Measurements from ENCODE around the gene SRPK2. TPM values are rescaled to one million over a fixed set of nuclear protein-coding genes. Genes with fewer than 3 reads are reported as not detected.
"Not testable (repeated sequence)": the region's sequence is repeated elsewhere in the genome, so short reads cannot be mapped to it uniquely, and the experiment has no call there.

The SRPK2 gene
- total and polyA plus RNA-seq, 2 of the 13 experiments (the other 11 are each of a cell fraction or from before 2014, with no cell fraction given), result 10.1 to 22.3 TPM

- ATAC-seq (no peak), FAIRE-seq (no peak), DNase-seq (ENCODE audit: low spot score) (no peak)
- TF ChIP-seq SIX1 (CRISPR knock-in tag; IDR thresholded peaks at IDR 0.05; ENCODE audit: borderline replicate concordance), result peak; percentile 57; the same call in 1 of the 2 replicates
- no peak for TF ChIP-seq ZNF615 (CRISPR knock-in tag; IDR thresholded peaks at IDR 0.05; ENCODE audit: borderline replicate concordance)
- no peaks in the 10 kb centered on the region for H3K9me3 ChIP-seq (ENCODE audit: low read length)
- in situ Hi-C loops (cut with HindIII; ENCODE audit: extremely low pct_ligation_motif_present, low pct_unique_long_range_greater_than_20kb), result no loop called here
- peaks cover under 1% of the 10 kb centered on the region for H3K79me2 ChIP-seq (ENCODE audit: insufficient read depth, low read length)
- H3K4me2 ChIP-seq (ENCODE audit: low read depth, low read length), result no peak overlapping the region
- no peak overlapping the region for H3K9ac ChIP-seq (ENCODE audit: insufficient read depth, low read depth, low read length)
- CTCF ChIA-PET (ENCODE audit: low intra/inter-chr PET ratio, low total read pairs), result no interaction called here
- H3K27ac ChIP-seq (ENCODE audit: extremely low read length, insufficient read depth, low read length), result no peak overlapping the region
- H3K4me3 ChIP-seq (replicated peaks in 1 of 3; ENCODE audit: insufficient read depth in 1 of 3, low read depth in 2 of 3, low read length in 3 of 3), result no peak overlapping the region
- 77% methylated on average over 2 of the region's 2 CpGs for WGBS (ENCODE audit: low lambda C conversion rate)
- no peak overlapping the region for H2AFZ ChIP-seq (ENCODE audit: low read length)
- no peaks in the 10 kb centered on the region for H3K36me3 ChIP-seq (replicated peaks in 1 of 2; ENCODE audit: control insufficient read depth in 1 of 2, insufficient read depth in 2 of 2, low read length in 2 of 2)
- POLR2A ChIA-PET, result no interaction called here
- intact Hi-C loops (cut with micrococcal nuclease; ENCODE audit: unreplicated experiment), result no loop called here
- BruUV-seq (replicated peaks), result no TSS peak
- no peaks in the 10 kb centered on the region; the same call in 1 of the 2 replicates for H4K20me1 ChIP-seq (ENCODE audit: insufficient read depth, low read length)
- peaks cover 4% of the 10 kb centered on the region; the same call in 1 of the 2 replicates for H3K4me1 ChIP-seq (ENCODE audit: insufficient read depth, low read length)
- no peaks in the 10 kb centered on the region for H3K27me3 ChIP-seq (ENCODE audit: control insufficient read depth in 1 of 2, insufficient read depth in 2 of 2, low read length in 2 of 2)
Measured at GRCh38 chr7:105261689-105262088, 127.0 kb downstream of the SRPK2 start.

- H3K4me3 ChIP-seq (replicated peaks in 1 of 3; ENCODE audit: insufficient read depth in 1 of 3, low read depth in 2 of 3, low read length in 3 of 3); DNase-seq (ENCODE audit: low spot score); H3K4me2 ChIP-seq (ENCODE audit: low read depth, low read length); POLR2A ChIA-PET; H3K36me3 ChIP-seq (replicated peaks in 1 of 2; ENCODE audit: control insufficient read depth in 1 of 2, insufficient read depth in 2 of 2, low read length in 2 of 2); H3K9me3 ChIP-seq (ENCODE audit: low read length); H3K79me2 ChIP-seq (ENCODE audit: insufficient read depth, low read length); H3K27ac ChIP-seq (ENCODE audit: extremely low read length, insufficient read depth, low read length); H3K27me3 ChIP-seq (ENCODE audit: control insufficient read depth in 1 of 2, insufficient read depth in 2 of 2, low read length in 2 of 2); FAIRE-seq; H4K20me1 ChIP-seq (ENCODE audit: insufficient read depth, low read length); CTCF ChIA-PET (ENCODE audit: low intra/inter-chr PET ratio, low total read pairs); in situ Hi-C loops (cut with HindIII; ENCODE audit: extremely low pct_ligation_motif_present, low pct_unique_long_range_greater_than_20kb); BruUV-seq (replicated peaks); H2AFZ ChIP-seq (ENCODE audit: low read length); H3K9ac ChIP-seq (ENCODE audit: insufficient read depth, low read depth, low read length); H3K4me1 ChIP-seq (ENCODE audit: insufficient read depth, low read length); ATAC-seq; intact Hi-C loops (cut with micrococcal nuclease; ENCODE audit: unreplicated experiment): not testable (repeated sequence)
- 97% methylated on average over 2 of the region's 2 CpGs for WGBS (ENCODE audit: low lambda C conversion rate)
Measured at GRCh38 chr7:105260201-105260871, 128.4 kb downstream of the SRPK2 start.

GRCh38 chr7:105258919-105259318 lies 129.8 kb downstream of the SRPK2 start:
- DNase-seq (ENCODE audit: low spot score); H3K27me3 ChIP-seq (ENCODE audit: control insufficient read depth in 1 of 2, insufficient read depth in 2 of 2, low read length in 2 of 2); H3K36me3 ChIP-seq (replicated peaks in 1 of 2; ENCODE audit: control insufficient read depth in 1 of 2, insufficient read depth in 2 of 2, low read length in 2 of 2); ATAC-seq; H3K9ac ChIP-seq (ENCODE audit: insufficient read depth, low read depth, low read length); CTCF ChIA-PET (ENCODE audit: low intra/inter-chr PET ratio, low total read pairs); H2AFZ ChIP-seq (ENCODE audit: low read length); FAIRE-seq; H3K4me1 ChIP-seq (ENCODE audit: insufficient read depth, low read length); BruUV-seq (replicated peaks); H3K9me3 ChIP-seq (ENCODE audit: low read length); POLR2A ChIA-PET; H3K4me3 ChIP-seq (replicated peaks in 1 of 3; ENCODE audit: insufficient read depth in 1 of 3, low read depth in 2 of 3, low read length in 3 of 3); H3K79me2 ChIP-seq (ENCODE audit: insufficient read depth, low read length); in situ Hi-C loops (cut with HindIII; ENCODE audit: extremely low pct_ligation_motif_present, low pct_unique_long_range_greater_than_20kb); H3K27ac ChIP-seq (ENCODE audit: extremely low read length, insufficient read depth, low read length); H4K20me1 ChIP-seq (ENCODE audit: insufficient read depth, low read length); intact Hi-C loops (cut with micrococcal nuclease; ENCODE audit: unreplicated experiment); H3K4me2 ChIP-seq (ENCODE audit: low read depth, low read length): not testable (repeated sequence)

All from HepG2 (cell line).